HG03457 (cell line): ENCODE measurements around the gene NOL4L.

Experiments used
- ATAC-seq: cut with Tn5 transposase; IDR thresholded peaks from one replicate; pipeline ENCODE4 v1.9.1; 2021; ENCODE audit warnings: moderate number of reproducible peaks; ENCODE audit not compliant: unreplicated experiment

Gene NOL4L

GRCh38 chr20:32577657-32578056 lies 7.5 kb downstream of the NOL4L start:
- no peak for ATAC-seq

- no peak for ATAC-seq
Measured at GRCh38 chr20:32577023-32577422, 8.1 kb downstream of the NOL4L start.

DNA sequence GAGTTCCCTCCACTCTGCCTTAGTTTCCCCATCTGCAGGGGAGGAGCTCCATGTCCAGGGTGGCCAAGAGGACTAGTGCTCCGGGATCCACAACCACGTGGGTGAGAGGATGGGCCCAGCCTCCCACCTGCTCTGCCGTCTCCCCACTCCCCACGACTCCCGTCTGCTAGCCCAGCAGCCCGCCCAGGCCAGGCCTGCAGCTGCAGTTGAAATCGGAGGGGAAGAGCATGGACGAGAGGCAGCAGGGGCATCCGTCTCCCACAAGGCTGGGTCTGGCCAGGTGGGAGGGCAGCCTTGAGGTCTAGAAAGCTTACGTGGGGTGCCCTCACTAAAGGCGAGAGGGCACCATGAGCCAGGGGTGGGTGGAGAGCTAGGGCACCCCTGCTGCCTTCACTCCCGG lies 8.6 kb downstream of the NOL4L start:
- no peak for ATAC-seq

GRCh38 chr20:32575805-32576204 lies 9.3 kb downstream of the NOL4L start:
- no peak for ATAC-seq

- ATAC-seq: no peak
Measured at GRCh38 chr20:32575227-32575581, 9.9 kb downstream of the NOL4L start.

DNA sequence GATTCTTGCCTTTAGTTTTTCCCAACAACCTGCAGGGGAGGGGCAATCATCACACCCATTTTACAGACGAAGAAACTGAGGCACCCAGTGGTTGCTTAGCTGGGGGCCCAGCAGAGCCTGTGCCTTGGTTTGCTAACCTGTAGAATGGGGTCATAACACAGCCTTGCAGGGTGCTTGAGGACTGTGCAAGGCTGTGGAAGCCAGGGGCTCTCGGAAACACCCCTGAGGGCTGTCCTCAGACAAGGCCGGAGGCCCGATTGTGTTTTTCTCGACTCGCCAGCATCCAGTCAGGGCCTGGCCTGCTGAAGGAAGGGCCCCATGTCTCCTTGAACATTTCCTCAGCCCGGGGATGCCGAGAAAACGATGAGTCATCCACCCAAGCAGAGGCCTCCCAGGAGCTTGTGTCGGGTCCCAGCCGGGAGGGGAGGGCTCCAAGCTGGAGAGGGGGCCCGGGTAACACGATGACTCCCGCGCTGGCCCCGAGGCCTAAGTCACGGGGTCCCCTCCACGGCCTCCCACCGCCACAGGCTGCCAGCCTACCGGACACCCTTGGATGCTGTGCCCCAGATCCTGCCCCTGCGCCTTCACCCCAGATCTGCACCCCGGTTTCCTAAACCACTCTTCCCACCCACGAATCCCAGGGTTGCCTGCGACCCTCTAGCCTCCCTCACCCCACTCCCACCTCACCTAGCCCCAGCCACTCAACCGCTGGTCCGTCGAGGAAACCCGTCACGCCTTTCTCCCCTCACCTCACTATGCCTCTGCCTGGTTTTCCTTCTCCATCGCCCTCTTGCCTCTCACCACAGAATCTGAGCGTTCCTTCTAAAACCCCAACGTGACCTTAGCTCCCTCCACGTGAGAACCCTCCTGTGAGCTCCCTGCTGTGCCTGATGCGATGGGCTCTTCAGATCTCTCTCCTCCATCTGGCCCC lies 10.6 kb downstream of the NOL4L start:
- ATAC-seq: no peak

GRCh38 chr20:32573167-32573851 lies 11.8 kb downstream of the NOL4L start:
- ATAC-seq: no peak

DNA sequence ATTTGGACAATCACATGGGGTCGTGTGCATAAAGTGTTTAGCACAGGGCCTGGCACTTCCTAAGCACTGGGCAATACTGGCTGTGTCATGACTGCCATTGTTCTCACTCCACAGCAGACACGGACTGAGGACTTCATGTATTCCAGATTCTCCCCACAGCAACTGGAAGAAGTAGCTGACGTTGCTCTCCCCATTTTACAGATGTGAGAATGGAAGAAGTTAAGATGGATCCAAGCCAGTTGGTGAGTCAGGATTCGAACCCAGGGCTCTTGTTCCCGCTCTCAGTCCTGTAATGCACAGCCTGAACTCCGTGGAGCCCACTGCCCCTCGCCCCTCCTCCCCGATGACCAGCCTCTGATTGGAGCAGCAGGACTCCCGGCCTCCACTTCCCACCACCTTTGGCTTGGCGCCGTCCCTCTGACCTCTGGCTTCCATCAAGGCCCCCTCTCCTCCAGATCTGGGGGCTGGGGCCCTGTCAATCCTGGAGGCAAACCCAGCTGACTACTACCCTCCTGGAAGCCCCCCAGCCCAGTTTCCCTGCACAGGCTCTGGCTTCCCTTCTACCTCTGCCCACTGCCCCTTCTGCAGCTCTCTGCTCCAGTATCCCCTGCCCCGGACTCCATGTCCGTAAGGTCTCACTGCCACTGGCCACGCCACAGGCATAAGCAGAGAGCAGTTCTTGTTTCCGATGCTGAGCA lies 12.7 kb downstream of the NOL4L start:
- no peak for ATAC-seq

DNA sequence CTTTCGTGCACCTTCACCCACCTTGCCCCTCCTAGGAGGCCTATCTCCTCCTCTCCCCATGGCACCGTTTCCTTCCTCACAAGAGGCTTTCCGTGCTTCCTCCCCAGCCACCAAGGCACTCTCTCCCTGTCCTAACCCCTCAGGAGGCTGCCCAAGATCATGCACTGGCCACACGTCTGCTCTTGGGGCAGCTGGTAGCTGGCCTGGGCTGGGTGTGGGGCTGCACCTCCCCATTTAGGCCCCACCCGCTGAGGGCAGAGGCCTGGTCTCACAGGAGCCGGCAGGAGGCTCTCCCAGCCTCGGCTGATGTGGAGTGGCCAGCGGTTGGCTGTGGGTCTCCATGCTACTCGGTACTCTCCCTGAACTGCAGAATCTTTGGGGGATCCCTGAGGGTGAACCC lies 13.6 kb downstream of the NOL4L start:
- no peak for ATAC-seq

GRCh38 chr20:32570401-32571190 lies 14.5 kb downstream of the NOL4L start:
- no peak for ATAC-seq

DNA sequence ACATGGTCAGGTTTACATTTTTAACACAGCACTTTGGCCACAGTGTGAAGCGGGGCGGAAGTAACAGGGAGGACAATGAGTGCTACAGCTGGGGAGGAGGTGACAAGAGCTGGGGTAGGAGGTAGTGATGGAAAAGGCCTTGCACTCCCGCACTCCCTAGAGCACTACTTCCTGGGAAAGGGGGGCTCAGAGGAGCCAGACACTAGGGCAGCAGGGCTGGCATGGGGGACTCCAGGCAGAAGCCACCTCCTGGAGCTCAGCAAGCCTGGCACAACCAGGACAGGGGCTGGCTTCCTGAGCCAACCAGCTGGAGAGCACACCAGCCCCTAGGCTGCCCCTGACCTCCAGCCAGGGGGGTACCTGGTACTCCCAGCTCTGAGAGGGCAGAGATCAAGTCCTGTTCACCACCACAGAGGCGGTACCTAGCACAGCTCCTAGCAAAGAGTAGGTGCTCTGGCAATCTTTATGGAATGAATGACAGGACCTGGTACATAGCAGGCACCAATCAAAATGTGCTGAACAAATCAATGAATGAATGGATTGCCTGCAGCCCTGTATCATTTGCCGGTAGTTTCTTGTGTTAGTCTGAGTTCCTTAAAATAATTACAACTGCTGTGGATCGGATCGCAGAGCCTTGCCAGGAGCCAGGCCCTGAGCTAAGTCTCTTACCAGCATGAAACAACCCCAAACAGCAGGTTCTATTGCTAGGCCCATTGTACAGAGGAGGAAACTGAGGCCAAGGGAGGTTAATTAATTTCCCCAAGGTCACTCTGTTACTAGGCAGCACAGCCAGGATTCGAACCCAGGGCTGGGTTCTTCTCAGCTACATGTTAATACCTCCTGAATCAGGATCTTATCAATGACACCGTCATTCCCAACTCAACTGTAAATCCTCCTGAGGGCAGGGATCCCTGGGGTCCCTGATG lies 15.5 kb downstream of the NOL4L start:
- ATAC-seq: no peak

DNA sequence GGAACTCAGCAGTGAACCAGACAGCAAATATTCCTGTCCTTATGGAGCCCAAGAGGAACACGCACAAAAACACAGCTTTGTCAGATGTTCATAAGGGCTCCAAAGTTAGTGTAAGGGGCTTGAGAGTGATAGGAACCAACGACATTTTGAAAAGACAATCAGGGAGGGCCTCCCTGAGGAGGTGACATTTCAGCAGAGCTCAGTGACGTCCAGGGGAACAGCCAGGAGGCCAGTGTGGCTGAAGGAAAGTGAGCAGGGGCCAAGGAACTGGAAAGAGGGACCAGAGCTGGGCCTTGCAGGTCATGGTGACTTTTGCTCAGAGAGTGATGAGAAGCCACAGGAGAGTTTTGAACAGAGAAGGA lies 16.1 kb downstream of the NOL4L start:
- no peak for ATAC-seq

- ATAC-seq: no peak
Measured at GRCh38 chr20:32567384-32568178, 17.6 kb downstream of the NOL4L start.

GRCh38 chr20:32566379-32567374 lies 18.5 kb downstream of the NOL4L start:
- ATAC-seq: no peak

- ATAC-seq: no peak
Measured at GRCh38 chr20:32565735-32566032, 19.4 kb downstream of the NOL4L start.

- no peak for ATAC-seq
Measured at GRCh38 chr20:32564921-32565734, 20.0 kb downstream of the NOL4L start.

DNA sequence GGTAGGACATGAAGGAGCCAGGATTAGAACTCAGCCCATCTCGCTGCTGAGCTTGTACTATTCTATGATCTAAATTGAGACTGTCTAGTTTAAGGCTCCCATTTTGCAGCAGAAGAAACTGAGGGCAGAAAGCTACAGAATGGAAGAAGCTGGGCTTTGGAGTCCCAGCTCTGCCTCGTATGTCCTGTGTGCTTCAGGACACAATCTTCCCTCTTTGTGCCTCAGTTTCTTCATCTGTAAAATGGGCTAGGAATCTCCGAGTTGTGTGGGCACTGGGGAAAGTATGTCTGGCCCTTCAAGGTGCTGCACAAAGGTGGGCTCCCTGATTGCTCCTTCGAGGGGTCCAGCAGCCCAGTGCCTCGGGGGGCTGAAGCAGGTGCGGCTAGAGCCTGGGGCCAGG lies 20.7 kb downstream of the NOL4L start:
- ATAC-seq: no peak
